ENCODE results near the gene SYT1.

SYT1 gene

DNA sequence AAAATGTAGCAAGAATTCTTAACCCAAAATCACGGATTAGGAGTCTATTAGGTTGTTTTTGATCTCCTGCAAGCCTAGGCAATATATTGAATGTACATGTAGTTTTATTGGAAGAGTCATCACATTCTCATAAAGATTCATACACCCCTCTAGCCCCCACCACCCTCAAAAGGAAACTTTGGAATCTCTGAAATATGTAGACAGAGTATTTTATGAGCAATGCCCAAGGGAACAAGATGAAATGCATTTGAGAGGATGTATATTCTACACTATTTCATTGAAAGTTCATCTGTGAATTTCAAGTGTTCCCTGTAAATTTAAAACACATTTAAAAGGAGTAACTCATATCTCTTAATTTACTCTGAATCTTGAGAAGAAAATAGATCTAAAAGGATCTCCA, 103.7 kb downstream of the SYT1 start:
- Mint-ChIP-seq H3K36me3 (no peaks in the 10 kb centered on the region), H3K9me3 (peaks cover 6% of the 10 kb centered on the region), H3K4me1 (no peaks in the 10 kb centered on the region), H3K27me3 (no peaks in the 10 kb centered on the region), H3K27ac (no peak overlapping the region), H3K4me3 (no peak overlapping the region)
- DNase-seq = no peak
- CTCF ChIA-PET = no interaction called here

DNA sequence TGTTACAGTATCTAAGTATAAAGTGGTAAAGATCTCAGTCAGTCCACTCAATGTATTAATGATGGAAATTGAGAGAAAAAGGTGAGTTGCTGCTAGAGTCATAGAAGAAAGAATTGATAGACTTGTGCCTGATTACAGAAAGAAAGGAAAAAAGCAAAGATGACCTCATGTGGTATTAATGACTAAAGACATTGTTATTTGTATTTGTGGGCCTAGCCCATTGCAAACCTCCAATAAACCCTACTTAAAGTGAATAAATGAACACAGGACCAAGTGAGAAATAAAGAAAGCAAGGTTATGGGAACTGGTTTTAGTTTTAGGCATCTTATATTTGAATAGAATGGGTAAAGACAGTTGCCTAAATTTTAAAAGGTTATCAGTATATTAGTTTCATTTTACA, 105.5 kb downstream of the SYT1 start:
- CTCF ChIA-PET = no interaction called here
- Mint-ChIP-seq H3K4me3 (no peak overlapping the region), H3K27ac (no peak overlapping the region), H3K36me3 (no peaks in the 10 kb centered on the region), H3K9me3 (peaks cover 8% of the 10 kb centered on the region), H3K4me1 (no peaks in the 10 kb centered on the region), H3K27me3 (no peaks in the 10 kb centered on the region)
- no peak for DNase-seq

DNA sequence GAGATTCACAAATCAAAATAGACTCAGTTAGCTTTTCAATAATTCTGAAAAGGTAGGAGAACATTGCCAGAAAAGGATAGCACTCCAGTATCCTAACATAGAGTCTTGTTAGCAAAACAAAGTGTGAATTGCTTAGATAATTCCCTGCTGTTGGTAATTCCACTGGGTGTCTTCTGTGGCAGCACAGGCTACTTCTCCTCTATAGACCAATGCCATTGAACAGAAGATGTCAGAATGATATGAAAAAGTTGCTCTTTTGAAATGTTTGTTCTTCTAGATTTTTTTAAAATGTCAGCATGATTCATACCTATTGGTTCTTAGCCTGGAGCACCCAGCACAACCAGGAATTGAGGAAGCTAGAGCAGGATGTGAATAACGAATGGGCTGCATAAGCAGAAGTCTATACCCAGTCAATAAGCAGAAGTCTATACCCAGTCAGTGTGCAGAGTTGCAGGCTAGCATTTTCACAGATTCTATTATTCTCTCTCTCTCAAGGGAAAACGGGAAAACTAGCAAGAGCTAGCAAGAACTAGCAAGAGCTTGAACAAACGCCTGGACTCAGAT, 112.8 kb downstream of the SYT1 start:
- no peaks in the 10 kb centered on the region for H3K36me3 Mint-ChIP-seq
- H3K4me3 Mint-ChIP-seq = no peak overlapping the region
- no peaks in the 10 kb centered on the region for H3K27me3 Mint-ChIP-seq
- H3K9me3 Mint-ChIP-seq = peaks cover 5% of the 10 kb centered on the region
- CTCF ChIA-PET = interaction anchor here (0.5 kb wide), 1 partner anchor 53 kb away, joined by 3 read pairs; no protein-coding TSS in a partner anchor
- DNase-seq = no peak
- no peaks in the 10 kb centered on the region for H3K4me1 Mint-ChIP-seq
- H3K27ac Mint-ChIP-seq = no peak overlapping the region

DNA sequence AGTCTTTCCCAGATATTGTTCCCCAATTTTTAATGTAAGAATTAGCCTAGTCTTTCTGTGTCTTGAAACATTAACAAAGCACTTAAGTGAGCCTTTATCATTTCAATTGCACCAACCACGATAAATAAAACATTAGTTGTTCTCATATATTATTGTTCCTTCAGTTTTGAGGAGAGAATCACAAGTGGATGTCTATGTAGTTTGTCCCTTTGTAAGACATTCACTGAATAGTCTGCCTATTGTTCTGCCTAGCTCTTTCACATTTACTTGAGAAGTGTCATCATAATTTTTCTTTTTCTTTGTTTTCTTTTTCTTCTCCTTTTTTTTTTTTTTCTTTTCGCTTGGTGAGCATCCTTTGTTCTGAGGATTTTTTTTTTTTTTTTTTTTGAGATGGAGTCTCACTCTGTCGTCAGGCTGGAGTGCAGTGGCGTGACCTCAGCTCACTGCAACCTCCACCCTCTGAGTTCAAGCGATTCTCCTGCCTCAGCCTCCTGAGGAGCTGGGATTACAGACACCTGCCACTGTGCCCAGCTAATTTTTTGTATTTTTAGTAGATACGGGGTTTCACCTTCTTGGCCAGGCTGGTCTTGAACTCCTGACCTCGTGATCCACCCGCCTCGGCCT, 129.7 kb downstream of the SYT1 start:
- Mint-ChIP-seq H3K4me3 (no peak overlapping the region), H3K27ac (no peak overlapping the region), H3K36me3 (no peaks in the 10 kb centered on the region), H3K9me3 (peaks cover 3% of the 10 kb centered on the region), H3K27me3 (no peaks in the 10 kb centered on the region), H3K4me1 (no peaks in the 10 kb centered on the region)
- no peak for DNase-seq
- CTCF ChIA-PET = no interaction called here

DNA sequence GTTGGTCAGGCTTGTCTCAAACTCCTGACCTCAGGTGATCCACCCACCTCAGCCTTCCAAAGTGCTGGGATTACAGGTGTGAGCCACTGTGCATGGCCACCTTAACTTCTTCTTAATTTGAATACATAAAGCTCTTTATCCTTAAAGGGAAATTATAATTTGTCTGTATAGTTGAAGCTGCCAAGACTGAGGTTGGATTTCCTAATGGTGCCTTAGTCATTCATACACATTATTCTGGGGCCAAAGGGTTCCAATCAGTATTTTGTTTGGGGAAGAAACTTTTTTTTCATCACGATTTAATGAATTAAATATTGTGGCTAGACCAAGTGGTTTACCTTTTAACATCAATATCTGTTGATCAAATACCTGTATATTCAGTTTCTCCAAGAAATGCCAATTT, 135.9 kb downstream of the SYT1 start:
- H3K9me3 Mint-ChIP-seq = peaks cover 3% of the 10 kb centered on the region
- H3K4me3 Mint-ChIP-seq = no peak overlapping the region
- no peaks in the 10 kb centered on the region for H3K27me3 Mint-ChIP-seq
- no peaks in the 10 kb centered on the region for H3K4me1 Mint-ChIP-seq
- CTCF ChIA-PET = interaction anchor here (0.6 kb wide), 1 partner anchor 737 kb away, joined by 3 read pairs; no protein-coding TSS in a partner anchor
- no peak for DNase-seq
- no peak overlapping the region for H3K27ac Mint-ChIP-seq
- H3K36me3 Mint-ChIP-seq = no peaks in the 10 kb centered on the region

DNA sequence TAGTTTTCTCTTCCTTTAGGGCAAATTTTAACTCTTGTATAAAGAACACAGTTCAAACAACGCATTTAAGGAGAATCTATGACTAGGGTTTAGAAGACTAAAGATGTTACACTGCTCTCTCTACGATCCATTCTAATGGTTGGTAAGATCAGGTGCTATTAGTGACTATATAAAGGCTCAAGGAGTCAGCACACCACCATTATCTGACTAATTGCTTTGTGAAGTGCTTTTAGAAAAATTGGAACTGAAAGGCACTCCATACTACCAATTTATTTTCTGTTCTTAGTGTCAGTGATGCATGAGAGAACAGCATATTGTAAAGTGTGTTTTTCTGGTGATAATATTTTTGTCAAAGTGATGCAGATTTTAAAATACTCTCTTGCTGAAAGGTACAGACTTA, 136.8 kb downstream of the SYT1 start:
- CTCF ChIA-PET = no interaction called here

DNA sequence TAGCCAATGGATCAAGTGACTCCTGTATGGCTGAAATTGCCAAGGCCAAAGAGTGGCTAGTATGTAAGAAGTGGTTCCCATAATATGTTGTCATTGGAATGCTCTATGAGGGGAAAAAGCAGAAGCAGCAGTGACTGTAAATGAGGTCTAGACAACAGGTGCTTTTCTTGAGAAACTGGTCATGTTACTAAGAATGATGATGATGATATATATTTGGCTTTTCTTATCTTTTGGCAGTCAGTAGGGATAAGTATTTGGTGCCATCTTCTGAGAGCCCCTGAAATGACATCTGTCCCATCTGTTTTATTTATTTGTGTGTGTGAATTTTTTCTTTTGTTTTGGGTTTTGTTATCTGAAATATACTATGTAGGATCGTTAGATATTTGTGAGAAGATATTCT, 141.7 kb downstream of the SYT1 start:
- no peak overlapping the region for H3K27ac Mint-ChIP-seq
- no peak overlapping the region for H3K4me3 Mint-ChIP-seq
- H3K9me3 Mint-ChIP-seq = no peaks in the 10 kb centered on the region
- DNase-seq = no peak
- CTCF ChIA-PET = no interaction called here
- H3K36me3 Mint-ChIP-seq = no peaks in the 10 kb centered on the region
- no peaks in the 10 kb centered on the region for H3K4me1 Mint-ChIP-seq
- no peaks in the 10 kb centered on the region for H3K27me3 Mint-ChIP-seq

More for the DNA sequence above, 136.8 kb downstream of the SYT1 start:
- H3K4me1 Mint-ChIP-seq = no peaks in the 10 kb centered on the region
- no peak overlapping the region for H3K4me3 Mint-ChIP-seq
- no peaks in the 10 kb centered on the region for H3K36me3 Mint-ChIP-seq
- no peak for DNase-seq
- H3K27ac Mint-ChIP-seq = no peak overlapping the region
- no peaks in the 10 kb centered on the region for H3K27me3 Mint-ChIP-seq
- peaks cover 2% of the 10 kb centered on the region for H3K9me3 Mint-ChIP-seq

DNA sequence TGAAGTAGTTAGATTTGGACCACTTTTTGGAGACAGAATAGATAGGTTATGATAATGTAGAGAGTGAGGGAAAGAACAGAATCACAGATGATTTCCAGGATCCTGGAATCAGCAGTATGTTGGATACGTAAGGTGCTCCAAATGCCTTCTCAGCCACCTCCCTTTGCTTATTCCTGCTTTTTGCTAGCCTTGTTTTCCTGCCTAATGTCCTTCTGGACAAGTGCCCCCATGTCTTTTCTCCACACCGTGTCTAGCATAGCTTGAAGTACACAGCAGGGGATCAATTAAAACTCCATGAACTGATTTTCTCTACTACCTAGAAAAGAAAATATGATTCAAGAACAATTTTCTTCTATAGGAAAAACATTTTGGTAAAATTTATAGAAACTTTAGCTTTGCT, 144.0 kb downstream of the SYT1 start:
- no peak for DNase-seq
- Mint-ChIP-seq H3K27me3 (no peaks in the 10 kb centered on the region), H3K4me3 (no peak overlapping the region), H3K4me1 (no peaks in the 10 kb centered on the region), H3K27ac (no peak overlapping the region), H3K36me3 (no peaks in the 10 kb centered on the region), H3K9me3 (no peaks in the 10 kb centered on the region)
- CTCF ChIA-PET = no interaction called here

DNA sequence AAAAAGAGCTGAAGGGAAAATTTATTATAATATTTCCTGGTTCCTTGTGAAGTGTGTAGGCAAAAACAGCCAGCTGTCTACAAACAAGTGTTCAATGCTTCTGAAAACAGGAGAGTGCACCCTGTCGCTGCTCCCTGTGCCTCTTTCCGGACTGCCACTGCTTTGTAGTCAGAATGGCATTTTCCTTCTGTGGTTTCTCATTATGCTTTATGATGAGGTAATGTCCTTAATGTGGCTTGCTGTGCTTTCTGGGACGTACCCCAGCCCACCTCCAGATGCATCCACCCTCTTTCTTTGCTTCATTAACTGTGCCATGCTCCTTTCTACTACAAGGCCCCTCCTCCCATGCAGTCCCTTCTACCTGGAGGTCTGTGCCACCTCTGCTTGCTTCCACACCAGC, 148.1 kb downstream of the SYT1 start:
- no peaks in the 10 kb centered on the region for H3K4me1 Mint-ChIP-seq
- H3K27me3 Mint-ChIP-seq = no peaks in the 10 kb centered on the region
- H3K4me3 Mint-ChIP-seq = no peak overlapping the region
- H3K36me3 Mint-ChIP-seq = no peaks in the 10 kb centered on the region
- H3K27ac Mint-ChIP-seq = no peak overlapping the region
- CTCF ChIA-PET = no interaction called here
- no peak for DNase-seq
- peaks cover 3% of the 10 kb centered on the region for H3K9me3 Mint-ChIP-seq

DNA sequence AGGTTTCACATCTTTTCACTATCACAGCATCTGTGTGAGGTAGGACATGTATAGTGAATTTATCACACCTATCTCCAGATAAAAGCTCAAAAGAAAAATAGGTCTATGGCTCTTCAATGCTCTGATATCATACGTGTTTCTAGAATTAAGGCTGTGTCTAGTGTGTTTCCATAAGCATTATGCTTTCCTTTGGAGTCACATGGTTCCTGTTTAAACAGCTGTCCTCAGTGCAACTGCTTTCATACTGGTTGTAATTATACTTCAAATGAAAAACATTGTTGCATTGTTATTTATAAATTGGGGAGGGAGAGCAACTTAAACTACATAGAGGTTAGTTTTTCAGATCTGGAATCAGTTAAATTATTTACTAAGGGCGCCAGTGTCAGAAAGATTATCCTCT, 151.6 kb downstream of the SYT1 start:
- Mint-ChIP-seq H3K27me3 (no peaks in the 10 kb centered on the region), H3K4me3 (no peak overlapping the region), H3K4me1 (no peaks in the 10 kb centered on the region), H3K9me3 (peaks cover 4% of the 10 kb centered on the region), H3K27ac (no peak overlapping the region), H3K36me3 (no peaks in the 10 kb centered on the region)
- no peak for DNase-seq
- CTCF ChIA-PET = no interaction called here

DNA sequence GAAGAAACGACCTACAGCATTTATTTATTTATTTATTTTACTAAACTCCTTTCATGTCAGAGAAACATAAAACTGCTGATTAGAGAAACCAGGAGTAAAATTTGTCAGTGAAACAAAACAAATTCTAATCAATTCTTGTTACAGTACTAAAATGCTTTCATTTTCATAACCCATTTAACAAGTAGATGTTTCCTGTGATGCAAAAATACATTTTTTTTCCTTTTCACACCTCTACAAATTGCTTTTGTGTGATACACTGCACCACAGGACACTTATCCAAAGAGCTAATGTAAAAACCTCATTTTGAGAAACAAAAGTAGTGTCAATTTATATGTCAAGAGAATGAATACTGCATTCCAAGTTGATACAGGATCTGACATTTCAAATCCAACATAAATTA, 155.1 kb downstream of the SYT1 start:
- DNase-seq = no peak
- CTCF ChIA-PET = no interaction called here
- H3K36me3 Mint-ChIP-seq = no peaks in the 10 kb centered on the region
- H3K4me1 Mint-ChIP-seq = no peaks in the 10 kb centered on the region
- no peaks in the 10 kb centered on the region for H3K27me3 Mint-ChIP-seq
- no peak overlapping the region for H3K27ac Mint-ChIP-seq
- H3K4me3 Mint-ChIP-seq = no peak overlapping the region
- H3K9me3 Mint-ChIP-seq = peaks cover 4% of the 10 kb centered on the region

DNA sequence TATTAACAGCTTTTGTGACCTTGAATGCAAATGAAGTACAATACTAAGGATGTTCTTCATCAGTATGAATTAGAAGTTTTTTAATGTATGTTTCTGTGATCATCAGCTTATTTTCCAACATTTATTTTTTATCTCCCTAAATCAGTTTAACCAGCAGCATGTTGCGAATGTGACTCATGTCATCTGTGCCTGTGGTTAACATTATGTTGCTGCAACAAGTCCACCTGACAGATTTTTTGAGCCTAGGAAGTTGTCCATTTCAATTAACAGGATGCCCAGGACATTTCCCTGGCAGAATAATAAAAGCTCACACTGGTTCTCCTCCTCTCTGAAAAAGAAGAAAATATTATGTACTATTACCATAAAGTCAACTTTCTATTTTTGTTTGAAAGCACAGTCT, 155.5 kb downstream of the SYT1 start:
- DNase-seq = no peak
- H3K27ac Mint-ChIP-seq = no peak overlapping the region
- H3K27me3 Mint-ChIP-seq = no peaks in the 10 kb centered on the region
- peaks cover 4% of the 10 kb centered on the region for H3K9me3 Mint-ChIP-seq
- no peaks in the 10 kb centered on the region for H3K36me3 Mint-ChIP-seq
- CTCF ChIA-PET = no interaction called here
- no peak overlapping the region for H3K4me3 Mint-ChIP-seq
- no peaks in the 10 kb centered on the region for H3K4me1 Mint-ChIP-seq

DNA sequence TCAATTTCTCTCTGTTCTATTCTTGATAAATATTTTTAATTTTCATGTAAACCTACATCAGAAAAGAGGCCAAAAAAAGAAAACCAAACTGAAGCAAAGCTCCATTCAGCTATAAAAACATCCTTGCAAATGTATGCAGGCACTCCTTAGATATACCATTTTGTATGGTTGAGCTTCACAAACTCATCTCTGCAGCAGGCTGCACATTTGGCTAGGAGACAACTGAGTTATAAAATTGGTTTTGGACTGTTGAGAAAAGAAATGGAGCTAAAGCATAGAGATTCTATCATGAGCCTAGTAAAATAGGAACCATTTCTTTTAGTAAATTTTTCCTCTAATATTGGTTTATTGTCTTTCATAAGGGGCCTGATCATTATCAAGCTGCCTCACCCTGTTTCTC, 156.4 kb downstream of the SYT1 start:
- no peaks in the 10 kb centered on the region for H3K4me1 Mint-ChIP-seq
- H3K4me3 Mint-ChIP-seq = no peak overlapping the region
- H3K36me3 Mint-ChIP-seq = no peaks in the 10 kb centered on the region
- H3K9me3 Mint-ChIP-seq = peaks cover 4% of the 10 kb centered on the region
- DNase-seq = no peak
- H3K27ac Mint-ChIP-seq = no peak overlapping the region
- H3K27me3 Mint-ChIP-seq = no peaks in the 10 kb centered on the region
- CTCF ChIA-PET = no interaction called here

DNA sequence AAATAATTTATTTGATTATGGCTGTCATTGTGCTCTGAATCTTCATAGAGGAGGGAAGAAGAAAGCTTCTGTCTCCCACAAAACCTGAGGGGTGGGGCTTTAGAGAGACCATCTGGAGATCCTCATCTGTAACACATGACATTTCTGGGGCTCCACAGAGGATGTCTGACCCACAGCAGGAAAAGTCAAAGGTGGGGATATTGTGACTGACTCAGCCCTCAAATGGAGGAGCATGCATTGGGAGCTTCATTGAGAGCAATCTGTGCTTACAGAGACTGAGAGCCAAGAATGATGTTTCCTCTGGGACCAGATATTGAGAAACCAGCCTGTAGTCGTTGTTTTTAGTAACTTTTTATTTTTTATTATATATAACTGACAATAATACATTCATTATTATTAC, 158.7 kb downstream of the SYT1 start:
- CTCF ChIA-PET = interaction anchor here (0.6 kb wide), 1 partner anchor 733 kb away, joined by 3 read pairs; no protein-coding TSS in a partner anchor
- Mint-ChIP-seq H3K27me3 (no peaks in the 10 kb centered on the region), H3K4me3 (no peak overlapping the region), H3K36me3 (no peaks in the 10 kb centered on the region), H3K4me1 (no peaks in the 10 kb centered on the region), H3K9me3 (no peaks in the 10 kb centered on the region), H3K27ac (no peak overlapping the region)
- no peak for DNase-seq

DNA sequence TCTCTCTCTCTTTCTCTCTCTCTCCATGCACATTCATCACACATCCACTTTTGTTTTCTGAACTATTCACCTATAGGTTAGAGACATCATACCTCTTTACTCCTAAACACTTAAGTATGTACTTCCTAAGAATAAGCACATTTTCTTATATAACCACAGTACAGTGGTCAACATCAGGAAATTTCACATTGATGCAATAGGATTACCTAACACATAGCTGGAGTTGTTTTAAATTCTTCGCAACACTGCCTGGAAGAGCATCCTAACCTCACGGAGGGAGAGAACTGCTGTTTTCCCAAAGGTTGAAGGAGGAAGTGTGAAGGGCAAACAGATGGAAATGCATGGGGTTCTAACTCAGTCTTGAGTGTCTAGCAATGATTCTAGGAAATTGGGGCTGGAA, 159.2 kb downstream of the SYT1 start:
- CTCF ChIA-PET = interaction anchor here (0.6 kb wide), 1 partner anchor 733 kb away, joined by 3 read pairs; no protein-coding TSS in a partner anchor
- no peaks in the 10 kb centered on the region for H3K9me3 Mint-ChIP-seq
- no peaks in the 10 kb centered on the region for H3K27me3 Mint-ChIP-seq
- H3K4me1 Mint-ChIP-seq = no peaks in the 10 kb centered on the region
- no peak for DNase-seq
- H3K4me3 Mint-ChIP-seq = no peak overlapping the region
- no peak overlapping the region for H3K27ac Mint-ChIP-seq
- H3K36me3 Mint-ChIP-seq = no peaks in the 10 kb centered on the region
